ENCODE results near the gene CLTCL1.
A peak's percentile ranks its signal among the peaks of the same experiment; 100 is the strongest.
"Not testable (repeated sequence)": the region's sequence is repeated elsewhere in the genome, so short reads cannot be mapped to it uniquely, and the experiment has no call there.

The CLTCL1 gene

GRCh38 chr22:19290400-19291217 lies 910 bp downstream of the CLTCL1 start:
- DNase-seq, result peak; percentile 56

- DNase-seq, result peak; percentile 54
Measured at GRCh38 chr22:19289475-19290161, 1.9 kb downstream of the CLTCL1 start.

GRCh38 chr22:19287889-19288288 lies 3.6 kb downstream of the CLTCL1 start:
- DNase-seq, result no peak

GRCh38 chr22:19287076-19287707 lies 4.3 kb downstream of the CLTCL1 start:
- no peak for DNase-seq

GRCh38 chr22:19285831-19286230 lies 5.7 kb downstream of the CLTCL1 start:
- DNase-seq, result no peak

- not testable (repeated sequence) for DNase-seq
Measured at GRCh38 chr22:19279143-19279542, 12.4 kb downstream of the CLTCL1 start.

- no peak for DNase-seq
Measured at GRCh38 chr22:19277785-19278184, 13.7 kb downstream of the CLTCL1 start.

GRCh38 chr22:19275919-19276600 lies 15.5 kb downstream of the CLTCL1 start:
- no peak for DNase-seq

- DNase-seq, result no peak
Measured at GRCh38 chr22:19275513-19275912, 16.0 kb downstream of the CLTCL1 start.

GRCh38 chr22:19275104-19275503 lies 16.4 kb downstream of the CLTCL1 start:
- no peak for DNase-seq

- DNase-seq, result no peak
Measured at GRCh38 chr22:19271856-19272535, 19.5 kb downstream of the CLTCL1 start.

- no peak for DNase-seq
Measured at GRCh38 chr22:19271273-19271855, 20.2 kb downstream of the CLTCL1 start.

- DNase-seq, result no peak
Measured at GRCh38 chr22:19270873-19271272, 20.6 kb downstream of the CLTCL1 start.

- DNase-seq, result no peak
Measured at GRCh38 chr22:19266547-19267086, 24.9 kb downstream of the CLTCL1 start.

GRCh38 chr22:19265779-19266178 lies 25.7 kb downstream of the CLTCL1 start:
- DNase-seq, result no peak

- DNase-seq, result no peak
Measured at GRCh38 chr22:19260804-19261203, 30.7 kb downstream of the CLTCL1 start.

- no peak for DNase-seq
Measured at GRCh38 chr22:19260194-19260593, 31.3 kb downstream of the CLTCL1 start.

- not testable (repeated sequence) for DNase-seq
Measured at GRCh38 chr22:19258968-19259288, 32.6 kb downstream of the CLTCL1 start.

- no peak for DNase-seq
Measured at GRCh38 chr22:19258371-19258770, 33.1 kb downstream of the CLTCL1 start.

- DNase-seq, result not testable (repeated sequence)
Measured at GRCh38 chr22:19256362-19256761, 35.2 kb downstream of the CLTCL1 start.

- DNase-seq, result no peak
Measured at GRCh38 chr22:19253143-19253542, 38.4 kb downstream of the CLTCL1 start.

All from activated CD8-positive, alpha-beta memory T cell treated with anti-CD3 and anti-CD28 coated beads, Interleukin-2, amount 50 U/mL, for 48 hours (primary cell).